ENCODE results near the gene SORCS3. TPM values are rescaled to one million over a fixed set of nuclear protein-coding genes. Genes with fewer than 3 reads are reported as not detected.
A peak's percentile ranks its signal among the peaks of the same experiment; 100 is the strongest.

Gene SORCS3
- total RNA-seq, 1 donor from 2014 or later, result not detected

DNA sequence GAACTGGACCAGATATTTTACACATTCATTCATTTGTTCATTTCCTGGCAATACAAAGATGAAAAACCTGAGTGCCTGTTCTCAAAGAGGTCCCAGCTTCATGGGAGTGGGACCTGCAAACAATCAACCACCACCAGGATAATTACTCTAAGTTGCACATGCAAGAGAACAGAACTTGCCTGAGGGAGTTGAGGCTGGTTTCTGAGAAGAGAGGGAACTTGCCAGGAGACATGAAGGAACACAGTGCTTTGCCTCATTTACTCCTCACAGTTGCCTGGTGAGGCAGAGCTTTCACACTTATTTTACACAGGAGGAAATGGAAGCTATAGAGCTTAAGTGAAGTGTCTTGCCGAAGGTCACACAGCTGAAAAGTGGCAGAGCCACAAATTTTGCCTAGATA lies 170.1 kb downstream of the SORCS3 start:
- no peak for TF ChIP-seq CTCF (IDR thresholded peaks at IDR 0.05; ENCODE audit: insufficient read depth, low read length, severe bottlenecking)
- Histone ChIP-seq H3K36me3 (ENCODE audit: control insufficient read depth, insufficient read depth, low read length) (no peaks in the 10 kb centered on the region), H3K27me3 (ENCODE audit: control insufficient read depth, insufficient read depth, low read length) (no peaks in the 10 kb centered on the region), H3K4me3 (ENCODE audit: low read depth, low read length) (no peak overlapping the region)
- no peak for FAIRE-seq
- DNase-seq (ENCODE audit: low read depth), result no peak

DNA sequence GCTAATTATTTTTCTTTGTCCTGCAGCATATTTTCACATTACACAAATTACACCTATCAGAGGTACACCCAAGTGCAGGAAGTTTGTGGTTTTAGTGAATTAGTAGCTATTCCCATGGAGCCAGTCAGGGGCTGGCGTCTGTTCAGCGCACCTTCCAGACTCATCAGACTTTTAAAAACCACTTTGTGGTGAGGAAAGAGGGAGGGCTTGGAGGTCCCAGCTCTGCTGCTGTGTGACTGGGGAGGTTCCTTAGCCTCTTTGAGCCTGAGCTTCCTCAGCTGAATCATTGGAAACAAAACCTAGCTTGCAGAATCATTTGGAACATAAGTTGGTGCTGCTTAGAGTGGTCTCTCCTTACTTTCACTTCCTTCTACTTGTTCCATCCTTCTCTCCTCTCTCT lies 175.4 kb downstream of the SORCS3 start:
- Histone ChIP-seq H3K4me3 (ENCODE audit: low read depth, low read length) (no peak overlapping the region), H3K27me3 (ENCODE audit: control insufficient read depth, insufficient read depth, low read length) (no peaks in the 10 kb centered on the region), H3K36me3 (ENCODE audit: control insufficient read depth, insufficient read depth, low read length) (no peaks in the 10 kb centered on the region)
- DNase-seq (ENCODE audit: low read depth), result no peak
- FAIRE-seq, result no peak
- TF ChIP-seq CTCF (IDR thresholded peaks at IDR 0.05; ENCODE audit: insufficient read depth, low read length, severe bottlenecking), result no peak

DNA sequence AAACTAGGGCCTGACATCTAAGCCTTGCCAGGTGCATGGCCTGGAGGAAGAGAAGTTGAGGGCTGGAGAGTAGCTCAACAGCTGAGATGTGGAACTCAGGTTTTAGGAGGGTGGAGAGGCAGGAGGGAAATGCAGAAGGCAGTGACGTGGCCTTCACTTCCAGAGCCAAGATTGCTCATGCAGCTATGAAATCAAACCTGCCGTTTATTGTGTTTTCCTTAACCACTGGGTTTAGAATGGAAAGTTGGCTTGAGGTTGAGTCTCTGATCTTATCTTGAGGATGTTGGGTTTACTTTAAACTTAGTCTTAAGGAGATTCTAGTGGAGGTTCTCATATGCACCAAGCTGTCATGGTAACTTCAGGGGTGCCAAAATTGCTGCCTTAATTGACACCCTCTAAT lies 178.6 kb downstream of the SORCS3 start:
- DNase-seq (ENCODE audit: low read depth) (no peak), FAIRE-seq (no peak)
- H3K36me3 ChIP-seq (ENCODE audit: control insufficient read depth, insufficient read depth, low read length), result no peaks in the 10 kb centered on the region
- H3K4me3 ChIP-seq (ENCODE audit: low read depth, low read length), result no peak overlapping the region
- TF ChIP-seq CTCF (IDR thresholded peaks at IDR 0.05; ENCODE audit: insufficient read depth, low read length, severe bottlenecking), result no peak
- H3K27me3 ChIP-seq (ENCODE audit: control insufficient read depth, insufficient read depth, low read length), result no peaks in the 10 kb centered on the region

GRCh38 chr10:104822088-104822487 lies 181.0 kb downstream of the SORCS3 start:
- FAIRE-seq (no peak), DNase-seq (ENCODE audit: low read depth) (no peak)

GRCh38 chr10:104824380-104825006 lies 183.4 kb downstream of the SORCS3 start:
- FAIRE-seq (peak; percentile 91), DNase-seq (ENCODE audit: low read depth) (peak; percentile 32)
- Histone ChIP-seq H3K27me3 (ENCODE audit: control insufficient read depth, insufficient read depth, low read length) (no peaks in the 10 kb centered on the region), H3K4me3 (ENCODE audit: low read depth, low read length) (no peak overlapping the region), H3K36me3 (ENCODE audit: control insufficient read depth, insufficient read depth, low read length) (no peaks in the 10 kb centered on the region)
- TF ChIP-seq CTCF (IDR thresholded peaks at IDR 0.05; ENCODE audit: insufficient read depth, low read length, severe bottlenecking), result no peak

More at GRCh38 chr10:104822088-104822487, 181.0 kb downstream of the SORCS3 start:
- no peaks in the 10 kb centered on the region for H3K27me3 ChIP-seq (ENCODE audit: control insufficient read depth, insufficient read depth, low read length)
- H3K4me3 ChIP-seq (ENCODE audit: low read depth, low read length), result no peak overlapping the region
- TF ChIP-seq CTCF (IDR thresholded peaks at IDR 0.05; ENCODE audit: insufficient read depth, low read length, severe bottlenecking), result no peak
- no peaks in the 10 kb centered on the region for H3K36me3 ChIP-seq (ENCODE audit: control insufficient read depth, insufficient read depth, low read length)

GRCh38 chr10:104831272-104831671 lies 190.2 kb downstream of the SORCS3 start:
- no peak for TF ChIP-seq CTCF (IDR thresholded peaks at IDR 0.05; ENCODE audit: insufficient read depth, low read length, severe bottlenecking)
- no peaks in the 10 kb centered on the region for H3K27me3 ChIP-seq (ENCODE audit: control insufficient read depth, insufficient read depth, low read length)
- H3K36me3 ChIP-seq (ENCODE audit: control insufficient read depth, insufficient read depth, low read length), result no peaks in the 10 kb centered on the region
- FAIRE-seq (no peak), DNase-seq (ENCODE audit: low read depth) (no peak)
- H3K4me3 ChIP-seq (ENCODE audit: low read depth, low read length), result no peak overlapping the region

Data from bronchial epithelial cell (primary cell).